ENCODE data around the gene SDSL.

The SDSL gene

DNA sequence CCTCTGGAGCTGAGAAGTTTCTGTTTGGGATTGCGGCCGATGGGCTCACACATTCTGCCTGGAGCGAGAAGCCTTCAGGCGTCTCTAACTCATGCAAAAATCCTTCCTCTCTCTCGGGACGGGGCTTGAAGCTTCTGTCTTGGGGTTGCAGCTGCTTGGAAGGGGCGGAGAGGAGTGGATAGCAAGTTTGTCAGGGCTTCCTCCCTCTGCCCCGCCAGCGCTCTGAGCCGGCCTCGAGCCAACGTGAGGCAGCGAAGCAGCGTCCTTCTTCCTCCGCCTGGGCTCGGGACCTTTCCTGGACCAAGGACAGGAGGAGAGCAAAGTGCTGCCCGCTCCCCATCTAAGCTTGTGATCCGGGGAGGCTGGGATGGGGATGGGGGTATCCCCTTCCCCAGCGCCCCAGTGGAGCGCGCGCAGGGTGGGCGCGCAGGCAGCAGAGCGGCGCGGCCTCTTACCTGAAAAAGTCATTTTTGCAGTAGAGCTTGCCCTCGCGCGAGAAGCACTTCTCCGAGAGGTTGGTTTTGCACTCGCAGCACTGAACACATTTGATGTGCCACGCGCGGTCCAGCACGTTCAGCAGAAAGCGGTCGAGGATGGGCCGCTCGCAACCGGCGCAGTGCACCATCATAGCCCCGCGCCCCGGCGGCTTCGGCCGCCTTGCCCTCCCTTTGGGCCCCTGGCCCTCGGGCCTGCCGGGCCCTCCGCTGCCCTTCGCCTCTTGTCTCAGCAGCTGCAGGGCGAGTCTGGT is 48.9 kb downstream of the SDSL start:
- Histone ChIP-seq H3K36me3 (ENCODE audit: control insufficient read depth, low read length) (no peaks in the 10 kb centered on the region), H3K9me2 (replicated peaks; ENCODE audit: control insufficient read depth, low read length) (no peaks in the 10 kb centered on the region), H3K27ac (ENCODE audit: low read depth, low read length) (no peak overlapping the region), H3K27me3 (ENCODE audit: control insufficient read depth, low read length) (peaks cover 58% of the 10 kb centered on the region), H3K4me1 (ENCODE audit: control insufficient read depth, low read length) (no peaks in the 10 kb centered on the region), H3F3A (ENCODE audit: control insufficient read depth, insufficient read depth) (no peaks in the 10 kb centered on the region), H4K20me1 (ENCODE audit: control insufficient read depth, insufficient read depth, low read depth, low read length) (no peaks in the 10 kb centered on the region), H3K9me3 (ENCODE audit: control insufficient read depth, insufficient read depth, low read length) (no peaks in the 10 kb centered on the region), H3K4me2 (ENCODE audit: low read length) (no peak overlapping the region), H3K4me3 (ENCODE audit: low read length) (no peak overlapping the region), H3K79me2 (ENCODE audit: control insufficient read depth, low read length) (no peaks in the 10 kb centered on the region)
- no peak for TF ChIP-seq EZH2phosphoT487 (IDR thresholded peaks at IDR 0.05; ENCODE audit: borderline replicate concordance, low read length)
- TF ChIP-seq, protein P1, sequence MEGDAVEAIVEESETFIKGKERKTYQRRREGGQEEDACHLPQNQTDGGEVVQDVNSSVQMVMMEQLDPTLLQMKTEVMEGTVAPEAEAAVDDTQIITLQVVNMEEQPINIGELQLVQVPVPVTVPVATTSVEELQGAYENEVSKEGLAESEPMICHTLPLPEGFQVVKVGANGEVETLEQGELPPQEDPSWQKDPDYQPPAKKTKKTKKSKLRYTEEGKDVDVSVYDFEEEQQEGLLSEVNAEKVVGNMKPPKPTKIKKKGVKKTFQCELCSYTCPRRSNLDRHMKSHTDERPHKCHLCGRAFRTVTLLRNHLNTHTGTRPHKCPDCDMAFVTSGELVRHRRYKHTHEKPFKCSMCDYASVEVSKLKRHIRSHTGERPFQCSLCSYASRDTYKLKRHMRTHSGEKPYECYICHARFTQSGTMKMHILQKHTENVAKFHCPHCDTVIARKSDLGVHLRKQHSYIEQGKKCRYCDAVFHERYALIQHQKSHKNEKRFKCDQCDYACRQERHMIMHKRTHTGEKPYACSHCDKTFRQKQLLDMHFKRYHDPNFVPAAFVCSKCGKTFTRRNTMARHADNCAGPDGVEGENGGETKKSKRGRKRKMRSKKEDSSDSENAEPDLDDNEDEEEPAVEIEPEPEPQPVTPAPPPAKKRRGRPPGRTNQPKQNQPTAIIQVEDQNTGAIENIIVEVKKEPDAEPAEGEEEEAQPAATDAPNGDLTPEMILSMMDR (IDR thresholded peaks at IDR 0.05; ENCODE audit: low read depth, low read length, poor library complexity, severe bottlenecking), result no peak

- Histone ChIP-seq H3K4me2 (ENCODE audit: low read length) (no peak within 1 kb of the TSS), H3K79me2 (ENCODE audit: control insufficient read depth, low read length) (no peaks in the 10 kb centered on the region), H3K27ac (ENCODE audit: low read depth, low read length) (no peak within 1 kb of the TSS), H3K4me3 (ENCODE audit: low read length) (no peak within 1 kb of the TSS), H3K9me2 (replicated peaks; ENCODE audit: control insufficient read depth, low read length) (no peaks in the 10 kb centered on the region), H3K9me3 (ENCODE audit: control insufficient read depth, insufficient read depth, low read length) (no peaks in the 10 kb centered on the region), H3K36me3 (ENCODE audit: control insufficient read depth, low read length) (no peaks in the 10 kb centered on the region), H4K20me1 (ENCODE audit: control insufficient read depth, insufficient read depth, low read depth, low read length) (no peaks in the 10 kb centered on the region), H3F3A (ENCODE audit: control insufficient read depth, insufficient read depth) (no peaks in the 10 kb centered on the region), H3K4me1 (ENCODE audit: control insufficient read depth, low read length) (no peaks in the 10 kb centered on the region), H3K27me3 (ENCODE audit: control insufficient read depth, low read length) (peaks cover 55% of the 10 kb centered on the region)
- TF ChIP-seq EZH2phosphoT487 (IDR thresholded peaks at IDR 0.05; ENCODE audit: borderline replicate concordance, low read length), result no peak
- TF ChIP-seq, protein P1 (IDR thresholded peaks at IDR 0.05; ENCODE audit: low read depth, low read length, poor library complexity, severe bottlenecking), result no peak
Observed at GRCh38 chr12:113471619-113472171, 49.5 kb downstream of the SDSL start, which contains the start of gene LHX5. Gene LHX5 (minus strand): TSS chr12:113471871. CDS start chr12:113471498, 373 bp downstream.

GRCh38 chr12:113472191-113473121 is 50.3 kb downstream of the SDSL start:
- Histone ChIP-seq H3K79me2 (ENCODE audit: control insufficient read depth, low read length) (no peaks in the 10 kb centered on the region), H3K4me1 (ENCODE audit: control insufficient read depth, low read length) (no peaks in the 10 kb centered on the region), H3K9me2 (replicated peaks; ENCODE audit: control insufficient read depth, low read length) (no peaks in the 10 kb centered on the region), H3K9me3 (ENCODE audit: control insufficient read depth, insufficient read depth, low read length) (no peaks in the 10 kb centered on the region), H3K4me2 (ENCODE audit: low read length) (no peak overlapping the region), H3F3A (ENCODE audit: control insufficient read depth, insufficient read depth) (no peaks in the 10 kb centered on the region), H3K27me3 (ENCODE audit: control insufficient read depth, low read length) (peaks cover 49% of the 10 kb centered on the region), H4K20me1 (ENCODE audit: control insufficient read depth, insufficient read depth, low read depth, low read length) (no peaks in the 10 kb centered on the region), H3K27ac (ENCODE audit: low read depth, low read length) (no peak overlapping the region), H3K36me3 (ENCODE audit: control insufficient read depth, low read length) (no peaks in the 10 kb centered on the region), H3K4me3 (ENCODE audit: low read length) (no peak overlapping the region)
- TF ChIP-seq, protein P1 (IDR thresholded peaks at IDR 0.05; ENCODE audit: low read depth, low read length, poor library complexity, severe bottlenecking), result no peak
- TF ChIP-seq EZH2phosphoT487 (IDR thresholded peaks at IDR 0.05; ENCODE audit: borderline replicate concordance, low read length), result no peak
